NCI-H510A (cell line): Measurements from ENCODE around the gene SPHKAP.
A peak's percentile ranks its signal among the peaks of the same experiment; 100 is the strongest.
"Not testable (repeated sequence)": the region's sequence is repeated elsewhere in the genome, so short reads cannot be mapped to it uniquely, and the experiment has no call there.

ENCODE experiments used
- DNase-seq: peaks from one replicate; lab custom pipeline; 2025; lab: John Stamatoyannopoulos, UW

The SPHKAP gene, protein sequence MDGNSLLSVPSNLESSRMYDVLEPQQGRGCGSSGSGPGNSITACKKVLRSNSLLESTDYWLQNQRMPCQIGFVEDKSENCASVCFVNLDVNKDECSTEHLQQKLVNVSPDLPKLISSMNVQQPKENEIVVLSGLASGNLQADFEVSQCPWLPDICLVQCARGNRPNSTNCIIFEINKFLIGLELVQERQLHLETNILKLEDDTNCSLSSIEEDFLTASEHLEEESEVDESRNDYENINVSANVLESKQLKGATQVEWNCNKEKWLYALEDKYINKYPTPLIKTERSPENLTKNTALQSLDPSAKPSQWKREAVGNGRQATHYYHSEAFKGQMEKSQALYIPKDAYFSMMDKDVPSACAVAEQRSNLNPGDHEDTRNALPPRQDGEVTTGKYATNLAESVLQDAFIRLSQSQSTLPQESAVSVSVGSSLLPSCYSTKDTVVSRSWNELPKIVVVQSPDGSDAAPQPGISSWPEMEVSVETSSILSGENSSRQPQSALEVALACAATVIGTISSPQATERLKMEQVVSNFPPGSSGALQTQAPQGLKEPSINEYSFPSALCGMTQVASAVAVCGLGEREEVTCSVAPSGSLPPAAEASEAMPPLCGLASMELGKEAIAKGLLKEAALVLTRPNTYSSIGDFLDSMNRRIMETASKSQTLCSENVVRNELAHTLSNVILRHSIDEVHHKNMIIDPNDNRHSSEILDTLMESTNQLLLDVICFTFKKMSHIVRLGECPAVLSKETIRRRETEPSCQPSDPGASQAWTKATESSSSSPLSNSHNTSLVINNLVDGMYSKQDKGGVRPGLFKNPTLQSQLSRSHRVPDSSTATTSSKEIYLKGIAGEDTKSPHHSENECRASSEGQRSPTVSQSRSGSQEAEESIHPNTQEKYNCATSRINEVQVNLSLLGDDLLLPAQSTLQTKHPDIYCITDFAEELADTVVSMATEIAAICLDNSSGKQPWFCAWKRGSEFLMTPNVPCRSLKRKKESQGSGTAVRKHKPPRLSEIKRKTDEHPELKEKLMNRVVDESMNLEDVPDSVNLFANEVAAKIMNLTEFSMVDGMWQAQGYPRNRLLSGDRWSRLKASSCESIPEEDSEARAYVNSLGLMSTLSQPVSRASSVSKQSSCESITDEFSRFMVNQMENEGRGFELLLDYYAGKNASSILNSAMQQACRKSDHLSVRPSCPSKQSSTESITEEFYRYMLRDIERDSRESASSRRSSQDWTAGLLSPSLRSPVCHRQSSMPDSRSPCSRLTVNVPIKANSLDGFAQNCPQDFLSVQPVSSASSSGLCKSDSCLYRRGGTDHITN (N-terminal part only)

GRCh38 chr2:228181098-228182019, at the start of gene SPHKAP:
SPHKAP (minus strand) TSS chr2:228181687; CDS start chr2:228181598, 89 bp downstream.
- peak; percentile 14 for DNase-seq

DNA sequence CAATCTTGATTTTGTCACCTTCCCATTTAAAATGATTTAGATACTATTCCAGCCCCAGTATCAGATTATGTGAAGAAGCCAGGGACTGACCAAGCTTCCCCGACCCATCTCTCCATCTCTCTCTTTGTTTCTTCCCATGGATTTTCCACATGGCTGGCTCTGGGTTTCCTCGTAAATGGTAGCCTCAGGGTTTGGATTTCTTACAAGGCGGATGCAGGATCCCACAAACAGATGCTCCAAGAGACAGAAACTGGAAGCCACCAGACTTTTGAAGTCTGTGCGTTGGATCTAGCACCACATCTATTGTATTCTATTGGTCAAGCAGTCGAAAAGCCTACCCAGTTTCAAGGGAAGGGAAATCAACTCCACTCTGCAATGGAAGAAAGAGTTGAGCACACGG, 46.0 kb upstream of the SPHKAP start:
- no peak for DNase-seq

DNA sequence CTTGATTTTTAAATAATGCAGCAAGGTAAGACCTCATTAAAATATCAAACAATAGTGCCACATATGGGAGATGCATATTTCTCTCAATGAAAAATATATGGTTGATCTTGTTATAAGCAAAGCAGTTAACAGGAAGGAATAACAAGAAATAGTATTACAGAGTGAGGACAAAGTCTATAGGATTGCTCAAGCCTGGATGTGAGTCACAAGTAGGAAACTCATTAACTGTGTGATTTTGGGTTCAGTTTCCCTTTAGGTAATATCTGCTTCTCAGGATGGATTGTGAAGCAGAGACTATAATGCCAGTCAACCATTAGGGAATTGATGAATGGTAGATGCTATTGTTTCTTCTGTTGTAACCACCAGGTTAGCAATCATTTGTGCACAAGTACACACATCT, 42.9 kb upstream of the SPHKAP start:
- DNase-seq, result no peak

GRCh38 chr2:228218593-228218992, 37.1 kb upstream of the SPHKAP start:
- not testable (repeated sequence) for DNase-seq

GRCh38 chr2:228197504-228197903, 16.0 kb upstream of the SPHKAP start:
- DNase-seq, result no peak

GRCh38 chr2:228180181-228181097, 1.0 kb downstream of the SPHKAP start:
- DNase-seq, result peak; percentile 6

GRCh38 chr2:228167290-228167689, 14.2 kb downstream of the SPHKAP start:
- DNase-seq, result no peak

DNA sequence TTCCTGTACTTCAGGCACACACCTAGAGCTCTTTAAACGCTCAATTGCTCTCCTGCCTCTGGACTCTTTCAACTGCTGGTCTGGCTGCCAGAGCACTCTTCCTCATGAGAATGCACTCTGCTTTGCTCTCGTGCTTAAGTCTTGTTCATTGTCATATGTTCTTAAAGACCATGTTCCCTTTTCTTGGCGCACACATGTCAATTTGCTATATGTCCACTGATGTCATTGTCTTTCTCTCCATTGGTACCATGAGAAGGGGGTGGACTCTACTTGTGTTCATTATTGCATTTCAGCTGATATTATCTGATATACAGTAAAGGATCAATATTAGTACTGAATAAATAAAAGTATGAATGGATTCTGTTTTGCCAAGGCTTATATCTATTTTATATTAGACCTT, 16.8 kb downstream of the SPHKAP start:
- DNase-seq, result no peak

DNA sequence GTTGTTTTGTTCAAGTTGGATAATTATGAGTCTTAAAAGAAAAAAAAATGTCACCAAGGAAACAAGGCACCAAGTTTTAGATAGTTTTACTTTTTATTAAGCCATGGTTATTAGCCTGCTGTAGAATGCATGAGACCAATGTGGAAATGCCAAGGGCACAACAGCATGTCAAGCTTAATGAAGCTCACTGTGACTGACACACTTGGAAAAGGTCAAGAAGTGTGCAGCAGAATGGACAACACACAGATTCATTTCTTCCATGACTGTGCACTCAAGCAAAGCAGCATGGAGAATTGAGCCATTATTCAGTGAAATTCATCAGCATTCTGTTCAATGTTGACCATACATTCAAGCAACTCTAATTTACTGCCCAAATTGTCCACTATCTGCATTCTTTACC, 23.6 kb downstream of the SPHKAP start:
- no peak for DNase-seq

- no peak for DNase-seq
Measured at GRCh38 chr2:228144961-228145360, 36.5 kb downstream of the SPHKAP start.

DNA sequence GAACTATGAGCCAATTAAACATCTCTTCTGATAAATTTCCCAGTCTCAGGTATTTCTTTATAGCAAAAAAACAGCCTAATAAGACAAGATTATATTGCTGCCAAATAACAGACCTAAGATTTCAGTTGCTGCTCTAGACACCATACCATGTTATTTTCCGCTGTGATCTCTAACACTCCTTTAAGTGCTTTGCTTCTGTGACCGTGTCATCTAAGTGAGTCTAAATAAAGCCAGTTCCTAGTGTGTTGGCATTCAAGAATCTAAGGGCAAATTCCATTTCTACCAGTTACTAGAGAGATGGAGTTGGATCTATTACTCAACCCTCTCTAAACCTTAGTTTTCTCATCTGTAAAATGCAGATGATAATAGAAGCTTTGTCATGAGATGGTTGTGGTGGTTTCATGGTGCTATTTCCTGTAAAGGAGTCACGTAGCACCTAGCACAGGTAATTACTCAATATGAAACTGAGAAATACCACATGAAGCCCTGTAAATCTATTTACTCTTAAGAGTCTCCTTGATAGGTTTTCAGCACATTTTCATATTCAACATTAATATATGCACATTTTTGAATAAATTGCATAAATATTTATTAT, 40.5 kb downstream of the SPHKAP start:
- no peak for DNase-seq

DNA sequence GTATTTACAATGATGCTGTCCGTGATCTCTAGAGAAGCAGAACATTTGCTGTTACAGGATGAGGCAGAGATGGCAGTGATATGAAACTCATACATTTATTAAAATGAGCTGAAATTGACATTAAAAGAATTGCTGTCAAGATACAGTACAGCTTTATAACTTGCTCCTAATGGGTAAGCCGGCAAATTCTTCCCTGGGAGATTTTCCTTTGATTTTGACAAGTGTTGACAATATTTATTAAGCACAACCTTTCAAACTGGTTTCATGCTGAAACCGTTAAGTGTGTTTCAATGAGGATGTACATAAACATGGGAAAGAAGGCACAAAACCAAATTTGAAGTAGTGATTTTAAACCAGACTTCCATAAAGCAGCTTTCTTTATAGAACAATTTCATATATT, 45.5 kb downstream of the SPHKAP start:
- no peak for DNase-seq

- no peak for DNase-seq
Measured at GRCh38 chr2:228135300-228135699, 46.2 kb downstream of the SPHKAP start.

GRCh38 chr2:228131833-228132232, 49.7 kb downstream of the SPHKAP start:
- DNase-seq, result no peak

DNA sequence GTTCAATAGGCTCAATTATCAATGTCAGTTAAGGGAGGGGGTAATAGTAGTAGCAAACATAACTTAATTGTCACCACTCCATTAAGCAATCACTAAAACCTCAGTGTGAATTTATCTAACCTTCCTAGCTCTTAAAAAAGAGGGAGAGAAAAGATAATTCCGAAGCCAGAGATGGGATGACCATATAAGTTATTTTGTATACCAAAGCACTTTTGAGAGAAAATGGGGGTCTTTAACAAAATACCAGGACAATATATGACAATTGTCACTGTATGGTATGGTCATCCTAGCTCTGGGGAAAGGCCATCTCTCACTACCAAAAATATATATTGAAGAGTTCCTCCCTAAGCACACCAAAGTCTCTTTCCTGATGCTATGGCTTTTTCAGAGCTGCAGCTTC, 55.1 kb downstream of the SPHKAP start:
- DNase-seq, result no peak

DNA sequence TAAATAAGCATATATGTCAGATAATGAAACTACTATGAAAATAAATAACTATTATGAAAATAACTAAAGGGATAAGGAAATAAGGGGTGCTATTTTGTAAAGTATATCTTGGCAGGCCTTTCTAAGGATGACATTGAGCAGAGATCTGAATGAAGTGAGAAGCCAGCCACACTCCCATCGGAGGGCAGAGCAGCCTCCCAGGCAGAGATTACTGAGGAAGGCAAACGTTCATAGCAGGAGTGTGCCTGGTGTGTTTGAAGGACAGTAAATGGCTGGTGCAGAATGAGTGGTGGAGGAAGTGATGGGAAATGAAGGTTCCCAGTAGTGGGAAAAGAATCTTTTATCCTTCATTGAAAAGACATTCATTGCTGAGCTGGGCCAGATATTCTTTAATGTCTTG, 62.5 kb downstream of the SPHKAP start:
- no peak for DNase-seq

DNA sequence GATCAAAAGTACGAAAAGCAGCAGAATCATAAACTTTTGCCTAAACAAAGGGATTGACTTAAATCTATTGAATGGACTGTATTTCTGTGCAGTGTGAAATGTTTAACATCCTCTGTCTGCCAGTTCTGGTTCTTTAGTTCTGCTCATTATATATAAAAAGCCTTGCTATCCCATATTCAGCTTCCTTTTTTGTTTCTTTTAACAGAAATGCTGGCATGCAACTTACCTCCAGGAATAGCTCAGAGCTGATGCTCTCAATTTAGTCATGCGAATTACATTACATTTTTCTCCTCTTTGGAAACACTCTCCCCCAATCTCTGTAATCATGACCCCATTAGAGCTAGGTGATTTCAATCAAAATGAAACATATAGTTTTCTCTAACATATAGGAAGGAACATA, 73.6 kb downstream of the SPHKAP start:
- no peak for DNase-seq

- no peak for DNase-seq
Measured at GRCh38 chr2:228105526-228106250, 75.8 kb downstream of the SPHKAP start.

DNA sequence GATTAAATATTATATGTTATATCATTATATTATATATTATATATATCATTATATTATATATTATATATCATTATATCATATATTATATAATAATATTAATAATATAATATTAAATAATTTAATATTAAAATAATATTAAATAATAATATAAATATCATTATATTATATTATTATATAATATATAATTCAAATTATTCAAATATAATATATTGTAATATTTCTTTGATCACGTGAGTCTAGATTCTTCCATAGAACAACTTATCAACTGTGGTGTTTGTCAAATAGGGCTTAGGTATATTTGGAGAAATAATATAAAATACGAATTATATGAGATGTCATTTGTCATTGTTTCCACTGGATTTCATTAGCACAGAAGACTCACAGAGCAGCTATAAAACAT, 77.3 kb downstream of the SPHKAP start:
- no peak for DNase-seq
